KMS-11 (cell line): ENCODE data around the gene RANBP3.

Experiments
- H2AFZ ChIP-seq: fragments of 200-600 bp; sonication (generic); 2 replicates; pipeline ENCODE4 v1.6.1; 2016; ENCODE audit warnings: antibody characterized with exemption, mixed run types, low read depth
- H3K27ac ChIP-seq: fragments of 200-600 bp; sonication (generic); 2 replicates; pipeline ENCODE4 v1.6.1; 2016; ENCODE audit warnings: mild to moderate bottlenecking, mixed run types
- H3K27me3 ChIP-seq: fragments of 200-600 bp; sonication (generic); 2 replicates; pipeline ENCODE4 v1.6.1; 2017; ENCODE audit warnings: mild to moderate bottlenecking, low read depth, mixed run types, moderate library complexity; ENCODE audit not compliant: insufficient read depth
- H3K36me3 ChIP-seq: fragments of 200-600 bp; sonication (generic); 2 replicates; pipeline ENCODE4 v1.6.1; 2017; ENCODE audit warnings: mild to moderate bottlenecking, mixed run types; ENCODE audit not compliant: insufficient read depth
- H3K4me1 ChIP-seq: fragments of 200-600 bp; sonication (generic); 2 replicates; pipeline ENCODE4 v1.6.1; 2016; ENCODE audit warnings: mild to moderate bottlenecking, low read depth, mixed run types; ENCODE audit not compliant: poor library complexity, severe bottlenecking
- H3K4me2 ChIP-seq: fragments of 200-600 bp; sonication (generic); 2 replicates; pipeline ENCODE4 v1.7.0; 2016; ENCODE audit warnings: mild to moderate bottlenecking, mixed run types
- H3K4me3 ChIP-seq: fragments of 200-600 bp; sonication (generic); IDR thresholded peaks from 2 replicates; pipeline ENCODE4 v1.6.1; 2017; ENCODE audit warnings: low read depth, low read length, mixed read lengths; ENCODE audit not compliant: insufficient read depth
- H3K79me2 ChIP-seq: fragments of 200-600 bp; sonication (generic); 2 replicates; pipeline ENCODE4 v1.6.1; 2016; ENCODE audit warnings: low read depth, mixed run types; ENCODE audit not compliant: insufficient read depth
- H3K9ac ChIP-seq: fragments of 200-600 bp; sonication (generic); 2 replicates; pipeline ENCODE4 v1.6.1; 2016; ENCODE audit warnings: mild to moderate bottlenecking, mixed run types
- H4K20me1 ChIP-seq: fragments of 200-600 bp; sonication (generic); 2 replicates; pipeline ENCODE4 v1.6.1; 2016; ENCODE audit warnings: mild to moderate bottlenecking, mixed run types; ENCODE audit not compliant: insufficient read depth
- TF ChIP-seq, protein P1 (sequence below): fragments of 200-600 bp; sonication (generic); conservative IDR thresholded peaks from 2 replicates; pipeline ENCODE4 v1.6.1; 2017; ENCODE audit warnings: low read depth, mild to moderate bottlenecking, antibody characterized with exemption, low read length, moderate library complexity, mixed read lengths

Gene RANBP3

DNA sequence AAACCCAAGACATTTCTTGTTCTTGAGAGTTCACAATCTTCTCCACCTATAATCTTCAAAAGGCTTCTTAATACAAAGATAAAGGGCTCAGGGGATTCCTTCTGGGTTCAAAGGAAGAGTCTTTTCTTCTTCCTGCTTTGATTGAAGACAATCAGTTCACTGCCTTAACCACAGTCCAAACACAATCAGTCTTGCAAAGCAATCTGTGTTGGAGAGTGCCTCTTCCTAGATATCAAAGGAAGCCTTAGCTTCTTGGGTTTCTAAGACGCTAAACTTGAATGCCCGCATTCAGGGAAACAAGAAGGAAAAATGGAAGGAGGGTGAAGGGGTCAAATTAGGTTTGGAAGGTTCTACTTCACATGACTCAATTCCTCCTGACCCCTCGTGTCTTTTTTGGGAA lies 27.2 kb downstream of the RANBP3 start:
- Histone ChIP-seq H3K4me2 (no peak overlapping the region), H2AFZ (no peak overlapping the region), H4K20me1 (no peaks in the 10 kb centered on the region), H3K36me3 (no peaks in the 10 kb centered on the region), H3K27me3 (no peaks in the 10 kb centered on the region), H3K27ac (no peak overlapping the region), H3K4me1 (peaks cover 29% of the 10 kb centered on the region), H3K9ac (no peak overlapping the region), H3K4me3 (no peak overlapping the region), H3K79me2 (peaks cover 56% of the 10 kb centered on the region)
- TF ChIP-seq, protein P1, sequence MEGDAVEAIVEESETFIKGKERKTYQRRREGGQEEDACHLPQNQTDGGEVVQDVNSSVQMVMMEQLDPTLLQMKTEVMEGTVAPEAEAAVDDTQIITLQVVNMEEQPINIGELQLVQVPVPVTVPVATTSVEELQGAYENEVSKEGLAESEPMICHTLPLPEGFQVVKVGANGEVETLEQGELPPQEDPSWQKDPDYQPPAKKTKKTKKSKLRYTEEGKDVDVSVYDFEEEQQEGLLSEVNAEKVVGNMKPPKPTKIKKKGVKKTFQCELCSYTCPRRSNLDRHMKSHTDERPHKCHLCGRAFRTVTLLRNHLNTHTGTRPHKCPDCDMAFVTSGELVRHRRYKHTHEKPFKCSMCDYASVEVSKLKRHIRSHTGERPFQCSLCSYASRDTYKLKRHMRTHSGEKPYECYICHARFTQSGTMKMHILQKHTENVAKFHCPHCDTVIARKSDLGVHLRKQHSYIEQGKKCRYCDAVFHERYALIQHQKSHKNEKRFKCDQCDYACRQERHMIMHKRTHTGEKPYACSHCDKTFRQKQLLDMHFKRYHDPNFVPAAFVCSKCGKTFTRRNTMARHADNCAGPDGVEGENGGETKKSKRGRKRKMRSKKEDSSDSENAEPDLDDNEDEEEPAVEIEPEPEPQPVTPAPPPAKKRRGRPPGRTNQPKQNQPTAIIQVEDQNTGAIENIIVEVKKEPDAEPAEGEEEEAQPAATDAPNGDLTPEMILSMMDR = no peak

GRCh38 chr19:5949792-5950305 lies 28.1 kb downstream of the RANBP3 start:
- no peak overlapping the region for H3K4me3 ChIP-seq
- H2AFZ ChIP-seq = no peak overlapping the region
- no peaks in the 10 kb centered on the region for H4K20me1 ChIP-seq
- no peaks in the 10 kb centered on the region for H3K27me3 ChIP-seq
- H3K4me1 ChIP-seq = peaks cover 20% of the 10 kb centered on the region
- no peak overlapping the region for H3K27ac ChIP-seq
- no peaks in the 10 kb centered on the region for H3K36me3 ChIP-seq
- no peak overlapping the region for H3K4me2 ChIP-seq
- H3K79me2 ChIP-seq = peaks cover 47% of the 10 kb centered on the region
- TF ChIP-seq, protein P1 = no peak
- no peak overlapping the region for H3K9ac ChIP-seq

DNA sequence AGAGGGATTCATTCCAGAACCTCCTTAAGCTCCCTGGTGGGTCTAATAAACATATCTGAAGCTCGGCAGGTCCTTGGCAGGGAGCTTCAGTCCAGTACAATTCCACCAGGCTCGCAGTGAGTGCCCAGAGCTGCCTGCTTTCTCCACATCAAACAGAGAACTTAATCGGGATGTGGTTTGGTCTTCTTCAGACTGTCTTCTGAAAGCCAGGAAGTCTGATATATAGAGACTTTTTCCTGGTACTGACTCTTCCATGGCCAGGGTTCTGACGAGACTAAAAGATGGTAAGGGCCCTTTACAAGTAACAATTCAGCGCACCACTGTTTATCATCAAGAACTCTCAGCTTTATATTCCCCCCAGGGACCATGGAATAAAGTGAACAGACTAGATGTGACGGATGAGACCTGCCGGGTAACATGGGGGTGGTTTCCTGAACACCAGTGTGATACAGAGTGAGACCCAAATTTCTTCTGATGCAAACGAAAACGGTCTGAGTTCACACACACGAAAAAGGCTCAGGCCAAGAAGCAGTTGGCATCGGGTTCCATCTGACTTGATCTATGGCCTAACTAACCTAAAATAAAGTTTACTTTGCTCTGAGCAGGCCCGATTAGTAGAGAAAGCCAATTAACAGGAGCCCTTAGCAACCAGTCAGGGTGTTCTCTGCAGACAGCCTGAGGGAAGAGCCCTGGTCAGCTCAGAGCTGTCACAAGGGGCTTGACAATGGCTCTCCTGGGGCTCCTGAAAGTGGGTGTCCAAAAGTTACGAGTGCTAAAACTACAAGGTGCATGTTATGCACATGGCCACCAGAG lies 29.0 kb downstream of the RANBP3 start:
- no peak overlapping the region for H3K4me3 ChIP-seq
- H4K20me1 ChIP-seq = no peaks in the 10 kb centered on the region
- H3K27me3 ChIP-seq = no peaks in the 10 kb centered on the region
- TF ChIP-seq, protein P1 = no peak
- no peak overlapping the region for H3K9ac ChIP-seq
- H3K4me2 ChIP-seq = no peak overlapping the region
- H3K36me3 ChIP-seq = no peaks in the 10 kb centered on the region
- peaks cover 38% of the 10 kb centered on the region for H3K79me2 ChIP-seq
- H3K27ac ChIP-seq = no peak overlapping the region
- H2AFZ ChIP-seq = no peak overlapping the region
- H3K4me1 ChIP-seq = peaks cover 13% of the 10 kb centered on the region

DNA sequence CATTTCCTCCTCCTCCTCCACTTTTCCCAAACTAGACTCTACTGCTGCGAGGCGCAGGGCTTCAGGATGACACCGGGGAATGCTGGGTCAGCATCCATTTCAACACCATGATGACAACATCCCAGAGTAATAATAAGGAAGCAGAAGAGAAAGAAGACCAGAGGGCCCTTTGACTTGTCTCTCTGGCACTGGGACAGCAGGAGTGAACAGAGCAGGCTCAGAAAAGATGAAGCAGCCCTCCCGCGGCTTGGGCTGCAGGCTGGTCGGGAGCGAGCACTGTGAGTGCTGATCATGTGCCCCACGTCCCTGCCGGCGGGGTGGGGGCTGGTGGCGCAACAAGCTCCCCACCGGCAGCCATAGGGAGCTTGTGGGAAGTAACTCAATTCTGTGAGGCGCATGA lies 30.5 kb downstream of the RANBP3 start:
- no peaks in the 10 kb centered on the region for H4K20me1 ChIP-seq
- H3K9ac ChIP-seq = no peak overlapping the region
- no peak overlapping the region for H3K27ac ChIP-seq

More for the DNA sequence above, 30.5 kb downstream of the RANBP3 start:
- Histone ChIP-seq H3K4me3 (no peak overlapping the region), H3K79me2 (peaks cover 23% of the 10 kb centered on the region), H2AFZ (no peak overlapping the region), H3K36me3 (no peaks in the 10 kb centered on the region), H3K4me1 (no peaks in the 10 kb centered on the region), H3K27me3 (no peaks in the 10 kb centered on the region), H3K4me2 (no peak overlapping the region)
- TF ChIP-seq, protein P1 = no peak
